ENCODE measurements around the gene GMDS.

GMDS gene

DNA sequence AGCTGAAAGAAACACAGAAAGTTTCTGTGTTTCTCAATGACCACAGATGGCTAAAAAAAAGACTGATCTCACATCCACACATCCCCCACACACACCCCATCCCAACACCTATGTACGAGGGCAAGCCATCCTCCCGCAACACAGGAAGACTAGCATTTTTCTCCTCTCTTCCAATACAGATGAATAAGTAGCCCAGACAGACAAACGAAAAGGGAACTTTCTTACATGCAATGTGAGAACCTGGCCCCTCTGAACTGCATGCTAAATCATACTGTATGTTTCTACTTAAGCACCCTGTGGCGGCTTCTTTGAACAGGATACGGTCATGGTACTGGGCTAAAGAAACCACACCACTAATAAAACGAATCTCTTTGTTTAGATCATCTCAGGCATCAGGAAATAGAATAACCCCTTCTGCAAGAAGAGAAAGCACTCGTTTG lies 116.2 kb downstream of the GMDS start:
- peaks cover 0 to 14% of the 10 kb centered on the region in 2 experiments for H3K4me1 ChIP-seq (ENCODE audit: control insufficient read depth in 1 of 2, insufficient read depth in 2 of 2, low read length in 2 of 2)
- no CpG with 5 or more reads among the region's 7 CpGs for WGBS (ENCODE audit: extremely low coverage, insufficient coverage, insufficient read length)
- DNase-seq: no peak
- H3K4me3 ChIP-seq (ENCODE audit: low read depth, low read length): no peak overlapping the region
- H2BK120ac ChIP-seq (ENCODE audit: insufficient read depth, low read length, poor library complexity): peak overlapping the region; percentile 27
- H3K18ac ChIP-seq (ENCODE audit: low read length): no peak overlapping the region
- H3K27ac ChIP-seq (ENCODE audit: low read depth, low read length): no peak overlapping the region
- no peak overlapping the region for H3K4me2 ChIP-seq (ENCODE audit: low read length)
- no peak overlapping the region for H2AFZ ChIP-seq (ENCODE audit: insufficient read depth, low read length, poor library complexity)
- H3K27me3 ChIP-seq (ENCODE audit: insufficient read depth, low read length): no peaks in the 10 kb centered on the region
- peaks cover 11% of the 10 kb centered on the region for H3K79me1 ChIP-seq (ENCODE audit: low read length)
- H3K36me3 ChIP-seq (ENCODE audit: control insufficient read depth in 1 of 2, insufficient read depth in 2 of 2, low read length in 2 of 2): no peaks in the 10 kb centered on the region
- H3K23ac ChIP-seq (ENCODE audit: low read length): no peak overlapping the region
- H4K91ac ChIP-seq (ENCODE audit: low read depth, low read length): no peak overlapping the region
- H3K14ac ChIP-seq (ENCODE audit: low read length): no peak overlapping the region
- H2BK5ac ChIP-seq (ENCODE audit: low read depth, low read length, poor library complexity): no peak overlapping the region
- peak overlapping the region; percentile 66 for H2BK12ac ChIP-seq (ENCODE audit: low read length)
- H3K9ac ChIP-seq (ENCODE audit: low read length): no peak overlapping the region
- H4K12ac ChIP-seq (ENCODE audit: low read depth, low read length): no peak overlapping the region
- H3K9me3 ChIP-seq (ENCODE audit: insufficient read depth, low read depth, low read length): no peaks in the 10 kb centered on the region
- H3K79me2 ChIP-seq (ENCODE audit: control insufficient read depth, insufficient read depth, low read length, poor library complexity): no peaks in the 10 kb centered on the region
- no peak overlapping the region for H3K4ac ChIP-seq (ENCODE audit: low read depth, low read length)
- no peak overlapping the region for H4K8ac ChIP-seq (ENCODE audit: low read depth, low read length)
- H2AK5ac ChIP-seq (ENCODE audit: low read length): peak overlapping the region; percentile 39

DNA sequence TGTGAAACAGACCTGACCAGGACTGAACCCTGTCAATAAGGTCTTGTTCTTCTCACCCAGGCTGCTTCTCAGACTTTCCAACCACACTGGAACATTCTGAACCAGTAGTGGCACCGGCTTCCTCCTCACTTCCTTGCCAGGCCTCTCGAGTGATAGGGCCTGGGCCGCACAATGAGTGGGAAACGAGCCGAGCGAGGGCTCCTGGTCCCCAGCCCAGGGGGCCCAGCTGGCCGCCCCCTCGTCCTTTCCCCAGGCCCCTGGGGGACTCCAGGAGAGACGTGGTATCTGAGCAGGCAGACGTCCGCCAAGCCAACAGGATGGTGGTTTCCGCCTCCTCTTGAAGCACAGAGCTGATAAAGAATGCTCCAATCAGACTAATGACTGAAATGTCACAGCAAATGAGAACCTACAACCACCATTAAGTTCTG lies 117.9 kb downstream of the GMDS start:
- Histone ChIP-seq H4K8ac (ENCODE audit: low read depth, low read length) (no peak overlapping the region), H3K4me1 (ENCODE audit: control insufficient read depth in 1 of 2, insufficient read depth in 2 of 2, low read length in 2 of 2) (peaks cover 0 to 9% of the 10 kb centered on the region in 2 experiments), H2BK5ac (ENCODE audit: low read depth, low read length, poor library complexity) (no peak overlapping the region), H4K12ac (ENCODE audit: low read depth, low read length) (no peak overlapping the region), H3K23ac (ENCODE audit: low read length) (no peak overlapping the region), H3K4me2 (ENCODE audit: low read length) (no peak overlapping the region), H3K79me1 (ENCODE audit: low read length) (peaks cover 7% of the 10 kb centered on the region), H2BK120ac (ENCODE audit: insufficient read depth, low read length, poor library complexity) (no peak overlapping the region), H3K18ac (ENCODE audit: low read length) (no peak overlapping the region), H3K79me2 (ENCODE audit: control insufficient read depth, insufficient read depth, low read length, poor library complexity) (no peaks in the 10 kb centered on the region), H3K36me3 (ENCODE audit: control insufficient read depth in 1 of 2, insufficient read depth in 2 of 2, low read length in 2 of 2) (no peaks in the 10 kb centered on the region), H2BK12ac (ENCODE audit: low read length) (no peak overlapping the region), H3K14ac (ENCODE audit: low read length) (no peak overlapping the region), H2AFZ (ENCODE audit: insufficient read depth, low read length, poor library complexity) (no peak overlapping the region), H3K9me3 (ENCODE audit: insufficient read depth, low read depth, low read length) (no peaks in the 10 kb centered on the region), H3K4ac (ENCODE audit: low read depth, low read length) (no peak overlapping the region), H3K4me3 (ENCODE audit: low read depth, low read length) (no peak overlapping the region), H3K27me3 (ENCODE audit: insufficient read depth, low read length) (no peaks in the 10 kb centered on the region), H2AK5ac (ENCODE audit: low read length) (no peak overlapping the region), H4K91ac (ENCODE audit: low read depth, low read length) (no peak overlapping the region), H3K9ac (ENCODE audit: low read length) (no peak overlapping the region), H3K27ac (ENCODE audit: low read depth, low read length) (no peak overlapping the region)
- DNase-seq: no peak
- WGBS (ENCODE audit: extremely low coverage, insufficient coverage, insufficient read length): no CpG with 5 or more reads among the region's 12 CpGs

DNA sequence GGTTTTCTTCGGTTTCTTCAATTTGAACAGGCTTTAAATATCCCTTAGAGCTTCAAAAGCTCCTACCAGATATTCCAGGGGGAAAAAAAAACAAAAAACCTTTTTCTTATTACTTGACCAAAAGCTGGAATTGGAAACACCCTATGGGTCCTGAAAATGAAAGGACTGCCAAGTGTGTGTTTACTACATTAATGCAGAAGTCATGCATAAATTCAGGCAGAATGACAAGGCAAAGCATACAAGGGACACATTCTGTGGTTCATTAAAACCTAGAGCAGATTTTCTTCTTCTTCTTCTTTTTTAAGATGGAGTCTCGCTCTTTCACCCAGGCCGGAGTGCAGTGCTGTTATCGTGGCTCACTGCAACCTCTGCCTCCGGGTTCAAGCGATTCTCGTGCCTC lies 119.1 kb downstream of the GMDS start:
- Histone ChIP-seq H3K23ac (ENCODE audit: low read length) (no peak overlapping the region), H2BK5ac (ENCODE audit: low read depth, low read length, poor library complexity) (no peak overlapping the region), H3K18ac (ENCODE audit: low read length) (no peak overlapping the region), H4K12ac (ENCODE audit: low read depth, low read length) (no peak overlapping the region), H3K4me2 (ENCODE audit: low read length) (no peak overlapping the region), H3K79me1 (ENCODE audit: low read length) (peaks cover 5% of the 10 kb centered on the region), H3K36me3 (ENCODE audit: control insufficient read depth in 1 of 2, insufficient read depth in 2 of 2, low read length in 2 of 2) (no peaks in the 10 kb centered on the region), H3K4me3 (ENCODE audit: low read depth, low read length) (no peak overlapping the region), H3K4me1 (ENCODE audit: control insufficient read depth in 1 of 2, insufficient read depth in 2 of 2, low read length in 2 of 2) (peaks cover 0 to 6% of the 10 kb centered on the region in 2 experiments), H2AK5ac (ENCODE audit: low read length) (no peak overlapping the region), H2BK12ac (ENCODE audit: low read length) (no peak overlapping the region), H3K9me3 (ENCODE audit: insufficient read depth, low read depth, low read length) (peaks cover 2% of the 10 kb centered on the region), H3K27ac (ENCODE audit: low read depth, low read length) (no peak overlapping the region), H3K9ac (ENCODE audit: low read length) (no peak overlapping the region), H3K4ac (ENCODE audit: low read depth, low read length) (no peak overlapping the region), H4K91ac (ENCODE audit: low read depth, low read length) (peak overlapping the region; percentile 45), H2AFZ (ENCODE audit: insufficient read depth, low read length, poor library complexity) (no peak overlapping the region), H4K8ac (ENCODE audit: low read depth, low read length) (no peak overlapping the region), H3K79me2 (ENCODE audit: control insufficient read depth, insufficient read depth, low read length, poor library complexity) (no peaks in the 10 kb centered on the region), H2BK120ac (ENCODE audit: insufficient read depth, low read length, poor library complexity) (peak overlapping the region; percentile 27), H3K27me3 (ENCODE audit: insufficient read depth, low read length) (no peaks in the 10 kb centered on the region), H3K14ac (ENCODE audit: low read length) (no peak overlapping the region)
- WGBS (ENCODE audit: extremely low coverage, insufficient coverage, insufficient read length): no CpG with 5 or more reads among the region's 7 CpGs
- no peak for DNase-seq

DNA sequence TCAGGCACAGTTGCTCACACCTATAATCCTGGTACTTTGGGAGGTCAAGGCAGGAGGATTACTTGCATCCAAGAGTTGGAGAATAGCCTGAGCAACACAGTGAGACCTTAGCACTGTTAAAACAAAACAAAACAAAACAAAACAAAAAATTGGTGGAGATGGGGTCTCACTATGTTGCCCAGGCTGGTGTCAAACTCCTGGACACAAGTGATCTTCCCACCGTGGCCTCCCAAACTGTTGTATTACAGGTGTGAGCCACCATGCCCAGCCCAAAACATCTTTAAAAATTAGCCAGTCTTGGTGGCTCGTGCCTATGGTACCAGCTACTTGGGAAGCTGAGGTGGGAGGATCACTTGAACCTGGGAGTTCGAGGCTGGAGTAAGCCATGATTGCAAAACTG lies 120.2 kb downstream of the GMDS start:
- H2BK120ac ChIP-seq (ENCODE audit: insufficient read depth, low read length, poor library complexity): no peak overlapping the region
- H4K91ac ChIP-seq (ENCODE audit: low read depth, low read length): no peak overlapping the region
- no peak overlapping the region for H2AFZ ChIP-seq (ENCODE audit: insufficient read depth, low read length, poor library complexity)
- no peak overlapping the region for H2BK12ac ChIP-seq (ENCODE audit: low read length)
- H3K4ac ChIP-seq (ENCODE audit: low read depth, low read length): no peak overlapping the region
- no peak overlapping the region for H2BK5ac ChIP-seq (ENCODE audit: low read depth, low read length, poor library complexity)
- H3K27ac ChIP-seq (ENCODE audit: low read depth, low read length): no peak overlapping the region
- no peak overlapping the region for H3K9ac ChIP-seq (ENCODE audit: low read length)
- H3K18ac ChIP-seq (ENCODE audit: low read length): no peak overlapping the region
- no peak overlapping the region for H4K8ac ChIP-seq (ENCODE audit: low read depth, low read length)
- no peaks in the 10 kb centered on the region for H3K27me3 ChIP-seq (ENCODE audit: insufficient read depth, low read length)
- no peaks in the 10 kb centered on the region for H3K79me2 ChIP-seq (ENCODE audit: control insufficient read depth, insufficient read depth, low read length, poor library complexity)
- H3K4me1 ChIP-seq (ENCODE audit: control insufficient read depth in 1 of 2, insufficient read depth in 2 of 2, low read length in 2 of 2): peaks cover 0 to 6% of the 10 kb centered on the region in 2 experiments
- H3K23ac ChIP-seq (ENCODE audit: low read length): no peak overlapping the region
- H3K9me3 ChIP-seq (ENCODE audit: insufficient read depth, low read depth, low read length): peaks cover 2% of the 10 kb centered on the region
- no peak overlapping the region for H3K4me3 ChIP-seq (ENCODE audit: low read depth, low read length)
- H4K12ac ChIP-seq (ENCODE audit: low read depth, low read length): no peak overlapping the region
- peaks cover 5% of the 10 kb centered on the region for H3K79me1 ChIP-seq (ENCODE audit: low read length)
- no CpG with 5 or more reads among the region's 3 CpGs for WGBS (ENCODE audit: extremely low coverage, insufficient coverage, insufficient read length)
- H2AK5ac ChIP-seq (ENCODE audit: low read length): no peak overlapping the region
- no peak overlapping the region for H3K14ac ChIP-seq (ENCODE audit: low read length)
- no peaks in the 10 kb centered on the region for H3K36me3 ChIP-seq (ENCODE audit: control insufficient read depth in 1 of 2, insufficient read depth in 2 of 2, low read length in 2 of 2)
- DNase-seq: no peak
- no peak overlapping the region for H3K4me2 ChIP-seq (ENCODE audit: low read length)
